Measurements from ENCODE around the gene GPRC5C. TPM values are rescaled to one million over a fixed set of nuclear protein-coding genes. Genes with fewer than 3 reads are reported as not detected.

Gene GPRC5C
- total and polyA plus RNA-seq, 2 of the 8 experiments (the other 6 are each of a cell fraction or from before 2014, with no cell fraction given): 18.3 to 55.8 TPM

DNA sequence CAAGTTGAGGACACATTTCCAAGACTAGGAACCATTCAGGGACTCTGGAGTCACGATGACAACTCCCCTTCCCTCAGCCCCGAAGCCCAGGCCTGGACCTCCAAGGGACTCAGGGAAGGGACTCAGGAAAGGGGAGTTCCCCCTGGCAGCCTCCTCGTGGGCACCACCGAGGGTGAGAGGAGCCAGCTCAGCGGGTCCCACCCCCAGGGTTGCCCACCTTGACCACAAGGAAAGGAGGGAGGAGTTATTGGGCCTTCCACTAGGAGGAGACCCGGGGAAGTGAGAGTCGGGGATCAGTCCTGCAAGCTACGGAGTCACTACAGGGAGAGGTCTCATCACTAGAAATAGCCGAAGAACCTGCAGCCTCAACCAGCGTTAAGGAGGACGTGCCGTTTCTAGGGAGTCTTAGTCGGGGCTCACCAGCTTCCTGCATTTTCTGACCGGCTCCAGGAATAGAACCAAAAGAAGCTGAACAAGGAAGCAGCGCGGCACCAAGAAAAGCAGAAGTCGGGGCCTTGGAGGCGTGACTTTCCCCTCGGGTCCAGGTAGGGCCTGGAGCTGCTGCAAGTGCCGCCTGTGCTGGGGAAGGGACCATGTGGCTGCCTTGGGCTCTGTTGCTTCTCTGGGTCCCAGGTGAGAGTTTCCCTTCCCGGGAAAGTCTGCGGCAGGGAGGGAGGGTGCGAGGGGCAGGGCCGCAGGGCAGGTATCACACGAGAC is 34.4 kb downstream of the GPRC5C start, which contains the start of gene CD300A (continued):
- TF ChIP-seq RAD21 (IDR thresholded peaks at IDR 0.05 in 1 of 2, conservative IDR thresholded peaks at IDR 0.05 in 1 of 2; ENCODE audit: low read depth in 2 of 2, low read length in 2 of 2): 0 out of 4 replicates have a peak, but pooled peaks of 1 of the 2 experiments have one; percentile 6
- 0 out of 2 replicates have a peak, but pooled peaks have one; percentile 21 for TF ChIP-seq TBP (IDR thresholded peaks at IDR 0.05; ENCODE audit: low read depth, low read length)
- TF ChIP-seq EGR1 (IDR thresholded peaks at IDR 0.05; ENCODE audit: borderline replicate concordance, low read depth, low read length): no peak
- TF ChIP-seq TAF7 (optimal IDR thresholded peaks at IDR 0.05; ENCODE audit: borderline replicate concordance, low read depth, low read length): no peak
- TF ChIP-seq CHD1 (IDR thresholded peaks at IDR 0.05; ENCODE audit: low read depth, low read length): no peak
- no peak for TF ChIP-seq POU5F1 (IDR thresholded peaks at IDR 0.05; ENCODE audit: low read depth, low read length)
- TF ChIP-seq EZH2 (IDR thresholded peaks at IDR 0.05; ENCODE audit: low read depth, low read length, severe bottlenecking): peak; percentile 47
- TF ChIP-seq, protein P1, sequence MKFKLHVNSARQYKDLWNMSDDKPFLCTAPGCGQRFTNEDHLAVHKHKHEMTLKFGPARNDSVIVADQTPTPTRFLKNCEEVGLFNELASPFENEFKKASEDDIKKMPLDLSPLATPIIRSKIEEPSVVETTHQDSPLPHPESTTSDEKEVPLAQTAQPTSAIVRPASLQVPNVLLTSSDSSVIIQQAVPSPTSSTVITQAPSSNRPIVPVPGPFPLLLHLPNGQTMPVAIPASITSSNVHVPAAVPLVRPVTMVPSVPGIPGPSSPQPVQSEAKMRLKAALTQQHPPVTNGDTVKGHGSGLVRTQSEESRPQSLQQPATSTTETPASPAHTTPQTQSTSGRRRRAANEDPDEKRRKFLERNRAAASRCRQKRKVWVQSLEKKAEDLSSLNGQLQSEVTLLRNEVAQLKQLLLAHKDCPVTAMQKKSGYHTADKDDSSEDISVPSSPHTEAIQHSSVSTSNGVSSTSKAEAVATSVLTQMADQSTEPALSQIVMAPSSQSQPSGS (IDR thresholded peaks at IDR 0.05; ENCODE audit: low read length): no peak
- no peak for TF ChIP-seq BCL11A (IDR thresholded peaks at IDR 0.05; ENCODE audit: low read depth in 2 of 2, low read length in 2 of 2)
- TF ChIP-seq E2F6 (IDR thresholded peaks at IDR 0.05): no peak; the same call in 1 of the 2 replicates
- no peak for TF ChIP-seq SIX5 (IDR thresholded peaks at IDR 0.05; ENCODE audit: low read depth, low read length)
- TF ChIP-seq SP1 (IDR thresholded peaks at IDR 0.05; ENCODE audit: low read depth, low read length): no peak
- TF ChIP-seq NANOG (IDR thresholded peaks at IDR 0.05; ENCODE audit: insufficient read depth, low read depth, low read length, poor library complexity, severe bottlenecking): no peak
- TF ChIP-seq, protein P2, sequence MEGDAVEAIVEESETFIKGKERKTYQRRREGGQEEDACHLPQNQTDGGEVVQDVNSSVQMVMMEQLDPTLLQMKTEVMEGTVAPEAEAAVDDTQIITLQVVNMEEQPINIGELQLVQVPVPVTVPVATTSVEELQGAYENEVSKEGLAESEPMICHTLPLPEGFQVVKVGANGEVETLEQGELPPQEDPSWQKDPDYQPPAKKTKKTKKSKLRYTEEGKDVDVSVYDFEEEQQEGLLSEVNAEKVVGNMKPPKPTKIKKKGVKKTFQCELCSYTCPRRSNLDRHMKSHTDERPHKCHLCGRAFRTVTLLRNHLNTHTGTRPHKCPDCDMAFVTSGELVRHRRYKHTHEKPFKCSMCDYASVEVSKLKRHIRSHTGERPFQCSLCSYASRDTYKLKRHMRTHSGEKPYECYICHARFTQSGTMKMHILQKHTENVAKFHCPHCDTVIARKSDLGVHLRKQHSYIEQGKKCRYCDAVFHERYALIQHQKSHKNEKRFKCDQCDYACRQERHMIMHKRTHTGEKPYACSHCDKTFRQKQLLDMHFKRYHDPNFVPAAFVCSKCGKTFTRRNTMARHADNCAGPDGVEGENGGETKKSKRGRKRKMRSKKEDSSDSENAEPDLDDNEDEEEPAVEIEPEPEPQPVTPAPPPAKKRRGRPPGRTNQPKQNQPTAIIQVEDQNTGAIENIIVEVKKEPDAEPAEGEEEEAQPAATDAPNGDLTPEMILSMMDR (IDR thresholded peaks at IDR 0.05; ENCODE audit: control extremely low read depth in 1 of 3, insufficient read depth in 1 of 3, low read depth in 1 of 3, low read length in 3 of 3): peak in 2 of 3 experiments; percentile 4 to 11; a peak in 2 of 4 replicates
- TF ChIP-seq ATF3 (IDR thresholded peaks at IDR 0.05; ENCODE audit: insufficient read depth, low read depth, low read length): no peak
